DMS79 (cell line): ENCODE measurements around the gene LDLRAD1.
"Not testable (repeated sequence)": the region's sequence is repeated elsewhere in the genome, so short reads cannot be mapped to it uniquely, and the experiment has no call there.

Experiments
- DNase-seq: peaks from one replicate; lab custom pipeline; 2025; lab: John Stamatoyannopoulos, UW

Gene LDLRAD1, protein sequence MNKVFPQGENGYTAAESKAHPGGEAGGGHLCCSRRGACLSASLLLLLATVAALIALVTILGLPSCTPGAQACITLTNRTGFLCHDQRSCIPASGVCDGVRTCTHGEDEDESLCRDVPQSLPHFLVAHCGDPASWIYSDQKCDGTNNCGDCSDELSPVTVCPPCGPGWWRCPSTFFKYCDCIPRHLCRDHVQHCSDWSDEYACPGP

DNA sequence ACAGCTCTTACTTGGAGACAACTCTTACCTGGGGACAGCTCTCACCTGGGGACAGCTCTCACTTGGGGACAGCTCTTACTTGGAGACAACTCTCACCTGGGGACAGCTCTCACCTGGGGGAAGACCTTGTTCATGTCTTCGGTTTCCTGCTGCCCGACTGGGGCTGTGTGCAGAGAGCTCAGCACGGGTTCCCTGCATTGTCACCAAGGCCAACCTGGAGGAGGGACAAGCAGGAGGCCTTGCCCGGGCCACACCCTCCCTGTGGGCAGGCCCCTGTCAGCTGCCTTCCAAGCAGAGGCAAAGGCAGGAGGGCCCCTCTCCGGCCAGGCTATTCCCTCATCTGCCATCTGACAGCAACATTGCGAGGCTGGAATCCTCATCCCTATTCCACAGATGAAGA, at the start of gene LDLRAD1:
Gene LDLRAD1, minus strand, starts transcription at position 208 of the 400 bp plus-strand sequence. Its CDS starts 74 bp downstream, at position 134.
- no peak for DNase-seq

DNA sequence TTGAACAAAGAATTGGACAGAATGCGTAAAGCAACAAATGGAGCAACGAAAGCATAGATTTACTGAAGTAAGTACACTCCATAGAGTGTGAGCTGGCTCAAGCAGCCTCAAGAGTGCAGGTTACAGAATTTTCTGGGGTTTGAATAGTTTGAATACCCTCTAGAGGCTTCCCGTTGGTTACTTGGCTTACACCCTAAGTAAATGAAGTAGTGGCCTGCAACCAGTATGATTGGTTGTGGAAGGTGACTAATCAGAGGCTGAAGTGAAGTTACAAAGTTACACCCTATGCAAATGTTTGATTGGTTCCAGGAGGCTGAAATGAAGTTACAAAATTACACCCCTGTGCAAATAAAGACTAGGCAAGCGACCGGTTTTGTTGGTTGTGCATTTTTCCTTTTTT, 46.3 kb upstream of the LDLRAD1 start:
- no peak for DNase-seq

DNA sequence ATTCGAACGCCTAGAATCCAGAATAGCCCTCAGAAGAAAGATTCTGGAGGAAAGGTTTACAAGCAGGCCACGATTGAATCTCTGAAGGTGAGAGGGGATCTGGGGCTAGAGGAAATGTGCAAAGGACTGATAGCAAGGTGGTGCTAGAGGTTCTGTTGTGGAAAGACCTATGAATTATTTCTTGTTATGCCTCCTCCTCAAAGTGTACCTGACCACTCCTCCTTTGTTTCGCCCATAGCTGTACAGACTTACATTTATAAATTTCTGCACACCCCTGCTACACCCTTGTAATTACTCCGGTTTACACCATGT, 36.4 kb upstream of the LDLRAD1 start:
- DNase-seq: no peak

DNA sequence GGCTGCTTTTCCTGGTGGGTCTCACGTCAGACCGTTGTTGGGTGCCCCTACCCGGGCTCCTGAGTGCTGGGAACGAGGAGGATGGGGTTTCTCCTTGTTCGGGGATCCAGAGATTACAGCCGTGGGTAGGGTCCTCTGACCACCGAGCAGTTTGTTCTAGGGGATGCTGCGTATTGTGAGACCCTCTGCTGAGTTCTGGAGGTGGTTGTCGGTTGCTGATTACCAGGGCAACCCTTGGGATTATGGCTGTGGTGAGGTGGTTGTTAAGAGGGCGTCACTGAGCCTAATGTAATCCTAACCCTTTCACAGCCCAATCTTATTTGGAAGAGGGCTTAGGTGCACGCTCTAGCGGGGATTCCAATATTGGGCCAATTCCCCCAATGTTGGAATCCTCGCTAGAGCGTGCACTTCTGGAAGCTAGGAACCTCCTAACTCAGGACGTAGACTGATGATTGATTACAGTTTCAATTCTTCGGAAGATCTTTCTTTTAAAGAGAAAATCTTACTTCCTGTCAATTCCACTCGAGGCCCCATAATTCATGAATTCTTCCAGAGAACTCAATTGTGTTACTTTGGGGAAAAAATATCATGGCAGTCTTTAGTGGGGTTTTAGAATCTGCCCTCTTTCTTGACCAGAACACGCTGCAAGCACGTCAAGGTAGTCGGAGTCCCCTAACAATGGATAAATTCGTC, 35.9 kb upstream of the LDLRAD1 start:
- DNase-seq: no peak

DNA sequence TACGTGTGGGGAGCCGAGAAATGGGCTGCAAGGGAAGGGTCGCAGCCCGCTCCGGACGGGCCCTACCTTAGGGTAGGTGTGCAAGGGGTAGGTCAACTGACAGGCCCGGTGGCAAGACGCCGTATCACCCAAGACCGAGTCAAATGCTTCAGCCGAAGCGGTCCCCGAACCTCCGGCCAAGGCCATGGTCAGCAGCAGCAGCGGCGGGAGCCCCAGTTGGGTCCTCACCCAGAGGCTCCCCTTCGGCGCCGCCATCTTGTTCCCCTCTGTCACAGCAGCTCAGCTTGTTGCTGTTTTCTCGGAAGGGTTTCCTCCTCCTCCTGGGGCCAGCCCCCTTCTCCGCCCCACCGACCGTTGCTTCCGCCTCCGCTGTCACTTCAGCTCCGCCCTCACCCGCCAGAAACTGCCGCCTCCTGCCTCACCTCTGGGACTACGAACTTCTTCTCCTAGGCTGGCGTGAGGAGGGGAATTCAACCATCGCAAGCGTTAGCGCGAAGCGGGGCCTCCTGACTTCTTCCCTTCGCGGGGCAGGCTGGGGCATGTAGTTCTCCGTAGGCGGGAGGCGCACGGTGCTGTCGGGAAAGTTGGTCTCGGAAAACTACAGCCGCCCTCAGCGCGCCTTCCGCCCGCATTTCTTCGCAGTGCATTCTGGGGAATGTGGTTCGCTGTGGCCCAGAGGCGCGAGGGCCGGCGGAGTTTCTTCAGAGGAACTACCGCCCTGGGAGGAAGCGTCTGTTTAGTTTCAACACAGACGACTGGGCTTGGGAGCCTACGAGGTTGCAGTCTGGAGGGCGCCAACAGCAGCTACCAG, 35.2 kb upstream of the LDLRAD1 start, which contains the start of the genes TCEANC2 and TMEM59:
Gene TCEANC2, plus strand, starts transcription at position 675 of the 811 bp plus-strand sequence. CDS start 815 bp downstream, outside the sequence.
Gene TMEM59, minus strand, starts transcription at position 271 of the 811 bp plus-strand sequence. Its CDS starts 16 bp downstream, at position 255.
- DNase-seq: peak; percentile 97

DNA sequence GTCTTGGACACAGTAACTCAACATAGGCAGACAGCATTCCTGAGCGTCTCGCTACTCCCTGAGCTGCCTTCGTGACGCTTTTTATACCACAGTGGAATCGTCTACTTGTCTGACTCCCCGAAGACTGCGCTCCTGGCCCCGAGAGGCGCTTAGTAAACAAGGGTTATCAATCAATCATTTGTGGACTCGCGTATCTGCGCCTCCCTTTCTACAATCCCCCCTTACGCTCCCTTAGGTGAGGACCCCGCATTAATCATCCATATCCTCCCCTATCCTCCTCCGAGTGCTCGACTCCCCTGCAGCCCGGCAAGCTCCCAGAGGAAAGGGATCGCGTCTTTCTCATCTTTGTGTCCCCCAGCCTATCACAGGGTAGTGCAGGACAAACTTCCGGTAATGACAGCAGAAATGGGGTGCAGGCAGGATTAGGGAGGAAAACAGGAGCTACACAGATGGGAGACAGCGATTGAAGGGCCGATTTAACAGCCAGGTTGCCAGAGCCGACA, 34.5 kb upstream of the LDLRAD1 start:
- peak; percentile 54 for DNase-seq

DNA sequence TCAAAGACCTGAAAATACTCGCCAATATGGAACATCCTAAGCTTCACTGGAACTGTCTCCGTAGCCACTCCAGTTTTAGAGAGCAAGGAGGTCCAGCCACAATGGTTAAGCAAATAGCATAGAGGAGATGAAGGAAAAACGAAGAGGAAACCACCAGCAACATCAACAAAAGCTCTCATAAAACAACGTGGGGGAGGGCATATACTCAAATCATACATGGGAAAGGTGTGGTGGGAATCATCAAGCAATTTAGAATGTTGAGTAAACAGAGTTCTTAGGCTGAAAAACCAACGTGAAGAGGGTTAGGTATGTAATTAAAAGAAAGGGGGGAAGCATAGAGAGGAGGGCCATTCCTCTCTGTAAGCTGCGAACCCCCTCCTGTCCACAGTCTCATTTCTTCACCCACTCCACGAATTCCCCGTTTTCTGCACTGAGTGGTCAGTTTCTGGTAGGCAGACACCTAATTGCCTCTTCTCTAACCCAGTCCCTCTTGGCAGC, 34.0 kb upstream of the LDLRAD1 start:
- DNase-seq: no peak

DNA sequence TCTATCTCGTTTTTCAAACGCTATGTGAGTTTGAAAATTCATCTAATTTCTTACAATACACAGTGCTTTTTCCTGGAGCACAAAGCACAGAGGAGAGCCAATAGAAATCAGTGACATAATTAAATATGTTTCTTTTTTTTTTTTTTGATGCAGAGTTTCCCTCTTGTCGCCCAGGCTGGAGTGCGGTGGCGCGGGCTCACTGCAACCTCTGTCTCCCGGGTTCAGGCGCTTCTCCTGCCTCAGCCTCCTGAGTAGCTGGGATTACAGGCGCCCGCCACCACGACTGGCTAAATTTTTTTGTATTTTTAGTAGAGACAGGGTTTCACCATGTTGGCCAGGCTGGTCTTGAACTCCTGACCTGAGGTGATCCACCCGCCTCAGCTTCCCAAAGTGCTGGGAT, 32.4 kb upstream of the LDLRAD1 start:
- not testable (repeated sequence) for DNase-seq

DNA sequence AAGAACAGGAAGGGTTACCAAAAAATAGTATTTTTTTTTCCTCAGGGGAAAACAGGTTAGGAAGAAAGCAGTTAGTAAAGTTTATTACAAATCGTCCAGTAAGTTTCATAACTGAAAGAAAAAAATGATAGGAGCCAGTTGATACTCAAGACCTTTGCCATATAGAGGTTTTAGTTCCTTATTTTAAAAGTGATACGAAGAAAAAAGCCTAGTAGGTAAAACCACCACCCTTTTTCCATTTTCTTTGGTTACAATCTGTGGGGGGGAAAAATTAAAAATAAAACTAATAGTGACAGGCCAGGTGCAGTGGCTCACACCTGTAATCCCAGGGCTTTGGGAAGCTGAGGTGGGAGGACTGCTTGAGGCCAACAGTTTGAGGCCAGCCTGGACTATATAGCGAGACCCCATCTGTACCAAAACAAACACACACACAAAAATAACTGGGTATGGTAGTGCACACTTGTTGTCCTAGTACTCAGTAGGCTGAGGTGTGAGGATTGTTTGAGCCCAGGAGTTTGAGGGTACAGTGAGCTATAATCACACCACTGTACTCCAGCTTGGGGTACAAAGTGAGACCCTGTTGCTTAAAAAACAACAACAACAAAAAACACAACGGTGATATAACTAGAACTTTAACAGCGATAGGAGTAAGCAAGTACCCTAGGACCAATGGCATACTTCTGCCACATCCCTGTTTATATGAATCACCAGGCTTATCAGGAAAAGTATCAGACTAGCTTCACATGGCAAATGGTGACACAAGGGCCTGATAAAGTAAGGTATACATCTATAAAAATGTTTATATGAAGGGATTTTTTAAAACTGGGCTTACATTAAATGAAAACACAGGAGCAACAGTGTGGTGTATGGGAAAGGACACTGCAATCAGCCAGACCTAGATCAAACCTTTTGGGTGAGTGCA, 29.7 kb upstream of the LDLRAD1 start:
- DNase-seq: no peak

DNA sequence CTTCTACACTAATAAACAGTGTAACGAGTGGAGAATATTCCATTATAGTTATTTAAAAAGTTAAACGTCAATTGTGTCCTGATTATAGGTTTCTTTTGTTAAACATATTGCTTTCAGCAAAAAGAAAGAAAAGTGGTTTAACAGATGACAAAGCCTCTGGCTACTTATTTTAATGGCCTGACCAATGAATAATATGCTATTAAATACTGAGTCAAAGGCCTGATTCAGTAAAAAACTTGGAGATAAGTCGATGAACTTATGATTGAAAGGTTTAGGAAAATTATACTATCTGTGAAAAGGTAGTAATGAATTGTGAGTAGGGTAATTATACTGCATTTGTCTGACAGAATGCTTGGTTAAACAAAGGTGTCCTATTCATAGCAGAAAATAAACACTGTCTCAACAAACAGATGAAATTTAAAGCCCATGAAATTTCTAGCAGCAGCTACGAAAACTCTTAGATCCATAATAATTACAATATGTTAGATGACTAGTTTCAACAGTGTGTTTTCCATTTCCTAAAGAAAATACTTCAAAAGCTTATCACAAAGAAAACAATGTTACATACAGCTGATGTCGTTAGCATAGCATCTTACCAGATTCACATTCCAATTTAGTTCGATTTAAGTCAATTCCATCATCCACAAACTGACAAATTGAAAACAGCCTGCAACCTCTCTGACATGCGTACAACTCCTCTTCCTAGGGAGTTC, 28.8 kb upstream of the LDLRAD1 start:
- no peak for DNase-seq

DNA sequence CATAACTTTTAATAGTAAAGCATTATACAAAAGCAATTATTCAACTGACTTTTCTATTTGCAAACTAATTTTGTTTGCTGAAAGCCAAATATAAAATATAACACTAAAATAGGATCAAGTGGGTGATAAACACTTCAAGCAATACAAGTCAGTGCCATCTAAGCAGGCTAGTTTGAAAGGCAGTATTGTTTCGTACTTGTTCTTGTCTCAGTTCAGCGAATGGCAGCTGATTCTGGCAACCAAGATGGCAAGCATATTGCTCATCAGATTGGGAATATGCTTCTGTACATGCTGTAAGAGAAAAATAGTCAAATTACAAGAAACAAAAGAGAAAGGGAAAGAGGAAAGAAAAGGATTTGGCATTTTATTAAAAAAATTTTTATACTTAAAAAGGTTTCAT, 27.5 kb upstream of the LDLRAD1 start:
- no peak for DNase-seq

DNA sequence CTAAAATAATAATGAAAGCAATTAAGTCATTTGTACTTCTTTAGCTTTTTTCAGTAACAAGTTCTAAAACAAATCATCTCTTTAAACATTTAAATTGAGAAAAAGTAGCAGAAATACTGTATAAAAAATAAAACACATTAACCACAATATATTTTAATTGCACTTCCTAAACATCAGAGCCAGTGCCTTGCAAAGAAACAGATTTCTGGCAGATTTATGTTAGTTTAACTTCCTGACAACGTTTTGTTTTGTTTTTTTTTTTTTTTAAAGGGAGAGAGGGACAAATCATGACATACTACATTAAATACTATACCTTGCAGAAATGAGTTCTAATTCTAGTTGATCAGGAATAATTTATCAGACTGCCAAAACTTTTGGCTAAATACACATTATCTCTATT, 23.8 kb upstream of the LDLRAD1 start:
- no peak for DNase-seq

DNA sequence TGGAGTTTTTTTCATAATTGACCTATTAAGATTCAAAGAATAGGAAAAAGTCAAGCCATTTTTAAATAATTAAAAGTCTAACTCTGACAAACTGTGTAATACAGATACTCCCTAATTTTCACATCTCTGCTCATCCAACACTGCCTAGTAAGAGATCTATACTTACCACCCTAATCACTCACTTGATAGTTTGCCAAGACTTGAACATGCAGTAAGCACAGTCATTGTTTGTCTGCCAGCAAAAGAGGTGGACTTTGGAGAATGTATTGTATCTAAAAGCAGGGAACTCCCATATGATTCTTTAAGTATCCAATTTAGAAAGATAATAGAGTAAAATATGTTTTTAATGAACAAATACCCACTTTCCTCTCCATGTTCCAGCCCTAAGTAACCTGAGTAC, 19.5 kb upstream of the LDLRAD1 start:
- DNase-seq: no peak

DNA sequence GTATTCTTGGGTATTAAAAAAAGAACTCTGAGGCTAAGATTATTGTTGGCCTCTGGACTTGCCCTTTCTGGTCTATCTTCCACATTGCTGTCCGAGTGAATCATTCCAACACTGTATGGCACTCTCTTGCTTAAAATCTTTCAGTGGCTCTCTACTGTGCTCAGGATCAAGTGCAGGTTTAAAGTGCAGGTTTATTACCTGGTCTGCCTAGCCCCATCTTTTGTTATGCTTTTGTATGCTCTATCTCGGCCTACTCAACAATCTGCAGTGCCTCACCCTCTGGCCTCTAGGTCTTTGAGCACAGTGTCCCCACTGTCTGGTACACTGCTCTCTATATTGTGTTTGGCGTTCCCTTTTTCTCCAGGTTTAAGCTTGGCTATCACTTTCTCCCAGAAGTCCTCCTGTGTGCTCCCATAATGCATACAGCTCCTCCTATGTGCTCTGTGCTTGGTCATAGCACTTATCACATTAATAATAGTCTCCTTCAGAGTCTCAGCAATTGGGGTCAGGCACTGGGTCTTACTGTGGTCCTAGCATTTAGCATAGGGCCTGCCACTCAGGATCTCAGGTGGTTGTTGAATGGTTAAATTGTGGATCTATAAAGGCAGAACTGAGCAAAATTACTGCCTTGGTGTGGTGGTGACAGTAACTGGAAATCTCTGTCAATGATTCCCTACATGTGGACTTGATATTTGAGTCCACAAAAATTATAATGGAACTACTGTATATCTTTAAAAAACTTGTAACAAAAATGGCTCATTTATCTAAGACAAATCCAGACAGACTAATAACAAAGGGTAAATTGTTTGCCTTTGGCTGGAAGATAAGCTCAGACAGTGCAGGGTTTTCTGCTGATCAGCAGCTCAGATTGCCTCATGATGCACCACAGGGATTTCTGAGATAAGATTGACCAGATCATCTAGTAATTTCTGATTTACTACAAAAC, 10.6 kb upstream of the LDLRAD1 start:
- DNase-seq: no peak

DNA sequence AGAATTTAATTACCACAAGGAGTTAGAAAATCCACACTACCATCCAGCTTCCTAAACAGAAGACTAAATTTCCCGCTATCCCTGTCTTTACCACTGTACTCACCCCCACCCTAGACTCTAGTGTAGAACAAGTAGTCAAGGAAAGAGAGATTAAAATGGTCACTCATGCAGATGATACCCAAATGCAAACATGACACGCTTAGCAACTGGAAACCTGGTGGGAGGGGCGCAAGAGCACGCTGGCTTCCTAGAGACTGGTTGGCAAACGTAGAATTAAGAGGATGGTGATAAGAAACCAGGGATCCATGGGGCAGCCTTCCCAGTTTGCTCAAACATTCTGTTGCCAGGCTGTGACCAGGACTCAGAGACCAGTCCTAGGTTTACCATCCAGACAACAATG, 9.9 kb upstream of the LDLRAD1 start:
- no peak for DNase-seq

DNA sequence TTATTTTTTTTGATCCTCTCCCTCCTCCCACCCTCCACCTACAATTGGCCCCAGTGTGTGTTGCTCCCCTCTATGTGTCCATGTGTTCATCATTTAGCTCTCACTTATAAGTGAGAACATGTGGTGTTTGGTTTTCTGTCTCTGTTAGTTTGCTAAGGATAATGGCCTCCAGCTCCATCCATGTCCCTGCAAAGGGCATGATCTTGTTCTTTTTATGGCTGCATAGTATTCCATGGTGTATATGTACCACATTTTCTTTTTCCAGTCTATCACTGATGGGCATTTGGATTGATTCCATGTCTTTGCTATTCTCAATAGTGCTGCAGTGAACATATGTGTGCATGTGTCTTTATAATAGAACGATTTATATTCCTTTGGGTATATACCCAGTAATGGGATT, 6.8 kb upstream of the LDLRAD1 start:
- DNase-seq: not testable (repeated sequence)

DNA sequence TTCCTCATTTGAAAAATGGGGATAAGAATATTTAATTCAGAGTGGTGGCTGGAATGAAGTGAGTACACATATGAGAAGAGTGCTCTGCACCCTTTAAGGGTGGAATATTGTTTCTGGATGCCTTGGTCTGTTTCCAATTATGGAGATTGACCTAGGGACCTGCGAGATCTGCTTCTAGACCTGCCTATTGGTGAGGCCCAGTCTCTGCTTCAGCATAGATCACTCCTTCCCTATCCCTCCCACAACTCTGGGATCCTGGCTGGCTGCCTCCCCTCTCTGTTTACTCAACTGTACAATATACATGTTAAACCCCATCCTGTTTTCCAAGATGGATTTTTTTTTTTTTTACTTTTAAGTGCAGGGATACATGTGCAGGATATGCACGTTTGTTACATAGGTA, 6.4 kb upstream of the LDLRAD1 start:
- no peak for DNase-seq

DNA sequence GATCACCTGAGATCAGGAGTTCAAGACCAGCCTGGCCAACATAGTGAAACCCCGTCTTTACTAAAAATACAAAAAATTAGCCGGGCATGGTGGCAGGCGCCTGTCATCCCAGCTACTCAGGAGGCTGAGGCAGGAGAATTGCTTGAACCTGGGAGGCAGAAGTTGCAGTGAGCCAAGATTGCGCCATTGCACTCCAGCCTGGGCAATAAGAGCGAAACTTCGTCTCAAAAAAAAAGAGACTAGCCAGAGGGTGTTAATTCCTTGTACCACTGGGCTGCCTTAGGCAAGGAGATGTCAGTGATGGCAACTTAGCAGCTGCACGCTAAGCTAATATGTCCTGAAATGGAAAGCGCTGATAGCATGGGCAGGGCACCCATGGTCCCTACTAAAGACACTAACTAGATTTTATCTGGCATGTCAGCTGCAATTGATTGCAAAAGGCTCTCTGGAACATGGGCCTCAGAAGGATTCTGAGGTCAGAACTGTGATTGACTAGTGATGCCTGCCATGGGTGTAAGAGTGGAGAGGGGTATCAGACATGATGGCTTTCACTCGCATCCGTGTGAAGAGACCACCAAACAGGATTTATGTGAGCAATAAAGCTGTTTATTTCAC, 1.7 kb upstream of the LDLRAD1 start:
- DNase-seq: not testable (repeated sequence)

DNA sequence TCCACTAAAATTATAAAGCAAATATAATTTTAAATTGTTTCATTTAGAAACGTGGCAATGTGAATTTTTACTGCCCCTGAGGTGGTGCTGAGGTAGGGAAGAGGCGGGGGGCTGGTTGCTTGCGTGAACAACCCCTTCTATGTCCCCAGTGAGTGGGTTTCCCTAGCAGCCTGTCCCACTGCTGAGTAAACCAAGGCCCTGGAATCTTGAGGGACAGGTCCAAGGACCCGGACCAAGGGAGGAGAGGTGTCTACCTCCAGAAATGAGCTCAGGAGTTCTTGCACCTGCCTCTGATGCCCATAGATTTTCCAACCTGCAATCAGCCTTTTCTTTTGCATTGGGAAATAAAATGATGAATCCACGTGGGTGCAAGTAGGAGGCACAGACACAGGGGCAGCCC, 649 bp upstream of the LDLRAD1 start:
- no peak for DNase-seq
